ENCODE results near the gene PDE11A. TPM values are rescaled to one million over a fixed set of nuclear protein-coding genes. Genes with fewer than 3 reads are reported as not detected.

Gene PDE11A
- total RNA-seq, 1 experiment from 2014 or later, result 0.13 TPM

GRCh38 chr2:177683661-177684069 is 388.9 kb downstream of the PDE11A start:
- Histone ChIP-seq H3K27ac (ENCODE audit: insufficient read length, low read depth, low read length) (no peak overlapping the region), H2AK5ac (ENCODE audit: insufficient read length, low read length) (no peak overlapping the region), H3K18ac (ENCODE audit: insufficient read length, low read depth, low read length) (no peak overlapping the region), H3K9me3 (ENCODE audit: control insufficient read depth, low read depth, low read length) (no peaks in the 10 kb centered on the region), H3K23ac (ENCODE audit: insufficient read length, low read depth, low read length) (no peak overlapping the region), H3K9ac (ENCODE audit: extremely low read depth, insufficient read length, low read length) (no peak overlapping the region), H3K79me2 (ENCODE audit: insufficient read depth, low read length) (no peaks in the 10 kb centered on the region), H4K91ac (ENCODE audit: insufficient read length, low read depth, low read length) (no peak overlapping the region), H2BK5ac (ENCODE audit: insufficient read length, low read length) (no peak overlapping the region), H3T11ph (ENCODE audit: low read length) (no peak overlapping the region), H4K8ac (replicated peaks; ENCODE audit: insufficient read length, low read depth, low read length) (no peak overlapping the region), H4K20me1 (ENCODE audit: control insufficient read depth, insufficient read depth, insufficient read length) (no peaks in the 10 kb centered on the region), H4K5ac (ENCODE audit: insufficient read length, low read depth, low read length) (no peak overlapping the region), H2BK12ac (ENCODE audit: insufficient read length, low read depth, low read length) (no peak overlapping the region), H2BK120ac (ENCODE audit: low read depth, low read length, poor library complexity, severe bottlenecking) (no peak overlapping the region), H3K56ac (ENCODE audit: insufficient read length, low read depth, low read length) (no peak overlapping the region), H2BK20ac (ENCODE audit: low read depth, low read length, poor library complexity, severe bottlenecking) (no peak overlapping the region), H3K79me1 (ENCODE audit: insufficient read depth, low read depth, low read length, poor library complexity, severe bottlenecking) (no peaks in the 10 kb centered on the region), H3K4me2 (ENCODE audit: insufficient read depth, insufficient read length, low read length) (no peak overlapping the region), H2AFZ (ENCODE audit: low read length) (no peak overlapping the region), H3K14ac (ENCODE audit: insufficient read depth, low read length) (no peak overlapping the region), H3K27me3 (ENCODE audit: insufficient read depth, low read length) (no peaks in the 10 kb centered on the region), H2BK15ac (ENCODE audit: low read depth, low read length) (no peak overlapping the region), H3K23me2 (ENCODE audit: insufficient read length, low read depth, low read length, poor library complexity, severe bottlenecking) (no peaks in the 10 kb centered on the region), H3K4ac (ENCODE audit: low read depth, low read length) (no peak overlapping the region), H3K4me1 (ENCODE audit: insufficient read depth, low read length) (peaks cover 1% of the 10 kb centered on the region; the same call in 1 of the 2 replicates)
- no peak overlapping the region for H3K27ac Mint-ChIP-seq
- no peak for TF ChIP-seq CTCF (conservative IDR thresholded peaks at IDR 0.05)
- H3K9me3 Mint-ChIP-seq, result no peaks in the 10 kb centered on the region
- peaks cover 10% of the 10 kb centered on the region; the same call in 1 of the 2 replicates for H3K27me3 Mint-ChIP-seq (ENCODE audit: low read depth)
- H3K4me3 Mint-ChIP-seq, result no peak overlapping the region
- no peaks in the 10 kb centered on the region for H3K36me3 Mint-ChIP-seq (ENCODE audit: insufficient read depth in 1 of 3, low read depth in 3 of 3)
- no CpG with 5 or more reads among the region's 2 CpGs for WGBS (ENCODE audit: extremely low coverage, insufficient read length, low lambda C conversion rate)
- no peaks in the 10 kb centered on the region; a peak in 2 of 4 replicates for H3K4me1 Mint-ChIP-seq
- no peak for DNase-seq
